IPS DF 4.7 (cell line): ENCODE measurements around the gene DIPK1B.

Experiments
- DNase-seq: peaks from one replicate; pipeline ENCODE4 v3.0.0-alpha.2; 2013; ENCODE audit warnings: low spot score; ENCODE audit errors: extremely low read depth

DIPK1B gene

DNA sequence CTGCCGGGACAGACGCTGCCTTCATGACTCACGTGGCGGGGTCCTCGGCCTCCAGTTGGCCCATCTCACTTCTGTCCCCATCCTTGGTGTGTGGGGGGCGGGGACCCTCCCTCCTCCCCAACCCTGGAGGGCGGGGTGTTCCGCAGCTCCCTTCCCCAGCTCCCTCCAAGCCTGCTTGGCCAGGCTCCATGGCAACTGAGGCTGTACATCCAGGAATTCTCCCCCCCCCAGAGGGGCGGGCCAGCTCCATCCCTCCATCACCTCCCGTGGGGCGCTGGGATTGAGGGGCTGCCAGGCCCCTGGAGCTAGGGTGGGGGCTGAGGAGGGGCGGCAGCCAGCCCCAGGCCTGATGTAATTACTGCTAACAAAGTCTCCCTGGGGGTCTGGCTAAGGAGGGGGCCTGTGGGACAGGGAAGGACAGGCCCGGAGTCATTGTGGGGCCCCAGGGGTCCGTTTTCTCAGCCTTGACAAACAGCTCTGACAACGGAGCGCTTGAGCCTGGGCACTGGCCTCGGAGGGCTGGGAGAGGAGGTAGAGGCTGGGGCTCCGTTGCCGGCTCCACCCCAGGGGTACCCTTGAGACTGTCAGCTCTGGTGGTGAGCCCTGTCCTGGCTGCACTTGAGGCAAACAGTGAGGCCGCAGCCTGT lies 8.0 kb downstream of the DIPK1B start:
- DNase-seq: no peak

- DNase-seq: no peak
Observed at GRCh38 chr9:136720898-136721338, 8.5 kb downstream of the DIPK1B start.

DNA sequence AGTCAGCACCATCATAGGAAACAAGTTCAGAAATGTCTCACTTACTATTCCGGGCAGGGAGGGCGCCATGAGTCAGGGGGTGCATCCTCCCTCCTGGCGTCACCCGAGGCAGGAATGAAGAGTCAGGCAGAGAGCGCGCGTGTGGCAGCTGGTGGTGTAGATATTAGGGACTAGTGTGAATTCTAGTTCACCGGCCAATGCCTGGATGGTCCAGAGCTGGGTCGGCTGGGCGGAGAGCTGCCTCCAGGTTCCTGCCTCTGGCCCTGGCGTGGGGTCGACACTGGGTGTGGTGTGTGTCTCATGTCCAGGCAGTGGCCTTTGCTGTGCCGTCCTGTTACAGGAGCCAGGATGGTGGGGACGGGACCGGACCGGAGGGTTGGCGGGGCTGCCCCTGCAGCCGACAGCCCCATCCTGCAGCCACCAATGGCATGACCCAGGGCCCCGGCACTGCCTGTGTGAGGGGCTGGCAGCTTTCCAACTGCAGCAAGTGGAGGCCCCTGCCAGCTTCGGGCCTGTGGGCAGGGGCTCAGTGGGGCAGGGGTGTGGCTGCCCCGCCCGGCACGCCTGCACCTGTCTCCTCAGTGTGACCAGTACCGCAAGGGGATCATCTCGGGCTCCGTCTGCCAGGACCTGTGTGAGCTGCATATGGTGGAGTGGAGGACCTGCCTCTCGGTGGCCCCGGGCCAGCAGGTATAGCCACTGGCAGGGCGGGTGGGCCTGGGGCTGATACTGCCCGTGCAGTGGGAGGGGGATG lies 9.1 kb downstream of the DIPK1B start:
- DNase-seq: no peak

DNA sequence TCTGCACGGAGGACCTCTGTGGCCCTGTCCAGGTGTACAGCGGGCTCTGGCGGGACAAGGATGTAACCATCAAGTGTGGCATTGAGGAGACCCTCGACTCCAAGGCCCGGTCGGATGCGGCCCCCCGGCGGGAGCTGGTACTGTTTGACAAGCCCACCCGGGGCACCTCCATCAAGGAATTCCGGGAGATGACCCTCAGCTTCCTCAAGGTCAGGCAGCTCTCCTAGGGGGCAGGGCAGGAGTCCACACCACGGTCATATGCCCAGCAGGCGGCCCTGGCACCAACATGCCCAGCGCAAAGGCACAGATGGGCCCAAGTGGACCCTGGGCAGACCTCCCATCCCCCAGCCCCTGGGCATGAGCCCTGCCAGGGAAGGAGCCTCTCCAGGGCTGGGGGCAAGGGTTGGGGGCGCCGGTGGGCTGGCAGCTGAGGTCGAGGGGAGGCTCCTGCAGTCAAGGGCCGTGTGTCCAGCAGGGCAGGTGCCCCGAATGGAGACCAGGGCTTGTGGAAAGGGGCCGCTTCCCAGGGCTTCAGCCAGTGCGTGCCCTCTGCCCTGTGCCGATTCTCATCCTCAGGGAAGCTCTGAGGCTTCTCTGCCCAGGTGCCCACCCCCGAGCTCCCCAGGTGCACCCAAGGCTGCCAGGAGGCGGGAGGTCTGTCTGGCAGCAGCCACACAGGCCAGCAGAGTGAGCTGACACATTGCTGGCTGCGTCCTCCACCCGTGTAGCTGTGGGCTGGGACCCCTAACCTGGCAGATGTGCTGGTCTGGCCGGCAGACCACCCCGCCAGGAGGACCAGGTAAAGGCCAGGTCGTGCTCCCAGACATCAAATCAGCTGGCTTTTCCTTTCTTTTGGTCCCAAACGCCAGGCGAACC lies 10.0 kb downstream of the DIPK1B start:
- no peak for DNase-seq

- DNase-seq: no peak
Observed at GRCh38 chr9:136722969-136723356, 10.6 kb downstream of the DIPK1B start.

- DNase-seq: no peak
Observed at GRCh38 chr9:136723362-136723976, 11.1 kb downstream of the DIPK1B start.

GRCh38 chr9:136723989-136724388 lies 11.6 kb downstream of the DIPK1B start:
- DNase-seq: no peak

GRCh38 chr9:136724772-136725171 lies 12.4 kb downstream of the DIPK1B start:
- no peak for DNase-seq

GRCh38 chr9:136725612-136726011 lies 13.2 kb downstream of the DIPK1B start:
- no peak for DNase-seq

DNA sequence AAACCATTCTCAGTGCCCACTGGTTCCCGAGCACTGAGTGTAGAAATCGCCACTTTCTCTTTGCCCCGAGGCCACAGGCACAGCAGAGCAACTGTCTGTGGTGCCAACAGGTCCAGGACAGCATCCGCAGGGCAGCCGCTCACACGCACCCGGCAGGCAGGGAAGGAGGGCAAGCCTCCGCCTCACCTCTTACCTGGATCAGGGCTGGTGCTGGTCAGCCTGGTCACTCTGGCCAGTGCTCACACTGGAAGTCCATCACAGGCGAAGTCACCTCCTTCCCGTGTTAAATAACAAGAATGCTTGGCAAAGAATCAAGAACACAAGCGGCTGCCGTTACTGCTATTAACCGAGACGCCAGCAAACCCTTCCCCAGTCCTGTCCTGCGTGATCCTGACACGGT lies 13.7 kb downstream of the DIPK1B start:
- no peak for DNase-seq

- no peak for DNase-seq
Observed at GRCh38 chr9:136726631-136727191, 14.3 kb downstream of the DIPK1B start.

GRCh38 chr9:136728080-136728547 lies 15.7 kb downstream of the DIPK1B start:
- no peak for DNase-seq

GRCh38 chr9:136728548-136729123 lies 16.3 kb downstream of the DIPK1B start:
- no peak for DNase-seq

GRCh38 chr9:136729144-136729543 lies 16.8 kb downstream of the DIPK1B start:
- DNase-seq: no peak

GRCh38 chr9:136729926-136730325 lies 17.6 kb downstream of the DIPK1B start:
- DNase-seq: no peak

DNA sequence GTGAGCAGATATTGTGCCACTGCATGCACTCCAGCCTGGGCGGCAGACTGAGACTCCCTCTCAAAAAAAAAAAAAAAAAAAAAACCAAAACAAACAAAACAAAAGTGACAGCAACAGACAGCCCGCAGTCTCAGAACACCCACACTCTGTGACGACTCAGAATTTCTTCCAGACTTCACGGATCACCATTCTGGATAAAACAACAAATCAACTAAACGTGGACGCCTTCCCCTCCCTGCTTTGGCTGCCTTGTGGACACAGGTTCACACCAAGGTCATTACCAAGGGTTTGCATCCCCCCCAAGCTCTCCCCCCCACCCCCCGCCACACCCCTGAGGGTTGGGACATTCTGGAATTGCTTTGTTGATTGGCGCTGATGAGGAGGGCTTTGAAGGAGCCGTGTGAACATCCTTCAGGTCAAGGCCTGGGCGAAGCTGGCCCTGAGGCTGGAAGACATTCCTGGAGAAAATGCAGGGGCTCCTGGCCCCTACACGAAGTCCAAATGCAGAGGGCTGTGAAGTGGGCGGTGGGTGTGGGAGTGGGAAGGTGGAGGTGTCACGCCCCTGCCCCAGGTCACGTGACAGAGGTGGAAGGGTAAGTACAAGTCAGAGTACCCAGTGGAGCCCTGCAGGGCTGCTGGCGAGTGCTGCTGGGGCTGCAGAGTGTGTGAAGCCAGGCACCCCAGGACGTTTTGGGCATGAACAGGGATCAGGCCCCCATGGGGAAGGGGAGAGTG lies 20.2 kb downstream of the DIPK1B start:
- no peak for DNase-seq

- no peak for DNase-seq
Observed at GRCh38 chr9:136733611-136734010, 21.2 kb downstream of the DIPK1B start.

GRCh38 chr9:136734837-136735496 lies 22.6 kb downstream of the DIPK1B start:
- DNase-seq: no peak

DNA sequence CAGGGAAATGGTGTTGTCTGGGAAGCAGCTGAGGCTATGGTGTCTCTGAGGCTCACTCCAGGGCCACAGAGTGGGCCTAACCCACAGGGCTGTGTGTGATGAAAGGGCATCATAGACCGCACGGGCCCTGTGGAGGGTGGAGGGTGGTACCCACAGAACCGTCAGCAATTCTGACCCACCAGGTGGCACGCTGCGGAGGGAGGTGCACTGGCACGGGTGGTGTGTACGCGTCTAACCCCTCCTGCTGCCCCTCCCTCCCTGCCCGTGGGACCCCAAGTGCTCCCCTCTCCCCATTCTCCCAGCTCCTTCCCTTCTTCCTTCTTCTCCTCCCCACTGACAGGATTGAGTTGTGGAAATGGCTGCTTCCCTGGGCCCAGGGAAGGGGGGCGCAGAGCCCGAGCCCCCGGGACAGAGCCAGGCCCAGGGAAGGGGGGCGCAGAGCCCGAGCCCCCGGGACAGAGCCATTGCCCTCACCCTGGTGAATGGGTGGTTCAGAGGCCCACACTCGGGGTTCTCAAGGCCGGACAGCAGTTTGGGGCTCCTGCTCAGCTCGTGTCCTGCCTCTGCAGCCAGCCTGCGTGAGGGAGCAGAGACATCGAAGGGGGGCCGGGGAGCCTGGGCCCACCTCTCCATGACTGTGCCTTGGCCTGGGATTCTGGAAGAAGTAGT lies 23.6 kb downstream of the DIPK1B start:
- DNase-seq: no peak
